Prostate gland (tissue), 2 donors: ENCODE measurements around the gene ZNF664. TPM values are rescaled to one million over a fixed set of nuclear protein-coding genes. Genes with fewer than 3 reads are reported as not detected.

Experiments
- DNase-seq: peaks from one replicate; pipeline ENCODE4 v3.0.0-alpha.2; 2019; ENCODE audit warnings: low spot score
- H3K27ac ChIP-seq, 2 donors: fragments of 200-600 bp; sonication (generic); 2 replicates each; pipeline ENCODE4 v1.5.1; 2017 to 2019
- H3K27me3 ChIP-seq: fragments of 200-600 bp; sonication (generic); replicated peaks from 2 replicates; pipeline ENCODE4 v1.5.1; 2019; ENCODE audit not compliant: insufficient read depth
- H3K36me3 ChIP-seq, 2 donors: fragments of 200-600 bp; sonication (generic); 1 replicate in 1 of 2; 2 replicates in 1 of 2; pipeline versions ENCODE4 v1.5.1 to v1.8.1; 2017 to 2019
- H3K4me1 ChIP-seq: fragments of 200-600 bp; sonication (generic); replicated peaks from 2 replicates; pipeline ENCODE4 v1.5.1; 2019
- H3K4me3 ChIP-seq, 2 donors: fragments of 200-600 bp; sonication (generic); 2 replicates each; pipeline ENCODE4 v1.5.1; 2017 to 2019
- H3K9me3 ChIP-seq: fragments of 200-600 bp; sonication (generic); 2 replicates; pipeline ENCODE4 v1.5.1; 2017
- CTCF ChIP-seq, 4 experiments: fragments of 200-600 bp in 2 of 4; fragments of 450-650 bp in 2 of 4; sonication (generic) in 2 of 4; IDR thresholded peaks; 1 replicate in 3 of 4; 2 replicates in 1 of 4; pipeline ENCODE4 v1.5.1; 2016 to 2019; ENCODE audit warnings: antibody characterized with exemption in 4 of 4, mild to moderate bottlenecking in 2 of 4, moderate library complexity in 2 of 4
- POLR2A ChIP-seq: fragments of 450-650 bp; IDR thresholded peaks from one replicate; pipeline ENCODE4 v1.6.1; 2016; ENCODE audit warnings: antibody characterized with exemption, mild to moderate bottlenecking
- POLR2AphosphoS5 ChIP-seq: sonication (generic); formaldehyde crosslinking; IDR thresholded peaks from one replicate; pipeline ENCODE4 v1.6.1; 2017; ENCODE audit warnings: antibody characterized with exemption
- WGBS: methylation state at CpG from one replicate; pipeline ENCODE4 v1.1.5; 2018; 5-methylcytosine and 5-hydroxymethylcytosine counted together
- intact Hi-C: fragments of 100-400 bp; cut with DNase I; formaldehyde crosslinking; loops from one replicate; pipeline ENCODE4 v1.14.2; 2022
- total RNA-seq, 2 donors: library from RNA; depleted of rRNA; stranded (reverse); fragments of >200 nt; gene quantifications; one replicate each; pipeline ENCODE4 v1.1.0, GENCODE V29; 2016

Gene ZNF664
- total RNA-seq, 2 donors from 2014 or later = 59.4 to 70.5 TPM

DNA sequence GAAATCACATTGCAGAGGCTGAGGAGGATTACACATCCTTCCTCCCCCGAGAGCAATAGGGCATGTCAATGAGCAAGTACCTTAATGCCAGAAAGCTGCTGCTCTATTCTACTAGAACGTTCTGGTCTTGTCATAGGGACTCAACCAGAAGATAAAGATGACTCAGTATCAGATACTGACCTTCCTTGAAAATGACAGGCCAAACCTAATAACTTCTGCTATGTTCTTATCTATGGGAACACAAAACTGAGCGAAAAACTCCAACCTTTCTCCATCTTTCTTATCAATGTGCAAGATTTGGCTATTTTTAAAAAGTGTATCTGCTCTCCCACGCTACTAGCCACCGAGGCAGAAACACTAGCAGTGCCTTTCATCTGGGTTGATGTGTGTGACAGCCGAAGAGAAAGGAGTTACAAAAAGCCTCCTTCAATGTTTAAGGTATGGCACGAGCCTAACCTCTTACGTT, 5.9 kb upstream of the ZNF664 start:
- no peak overlapping the region for H3K27ac ChIP-seq
- no peaks in the 10 kb centered on the region for H3K4me1 ChIP-seq
- H3K4me3 ChIP-seq = no peak overlapping the region
- no peaks in the 10 kb centered on the region for H3K36me3 ChIP-seq
- intact Hi-C loops = no loop called here
- no peaks in the 10 kb centered on the region for H3K27me3 ChIP-seq
- no peak for DNase-seq
- 88% methylated on average over 8 of the region's 8 CpGs for WGBS
- TF ChIP-seq CTCF (IDR thresholded peaks at IDR 0.05) (no peak), POLR2A (no peak), POLR2AphosphoS5 (no peak)
- H3K9me3 ChIP-seq = no peaks in the 10 kb centered on the region

- Histone ChIP-seq H3K9me3 (no peaks in the 10 kb centered on the region), H3K4me3 (peak overlapping the region; percentile 99), H3K27me3 (no peaks in the 10 kb centered on the region), H3K27ac (peak overlapping the region; percentile 94 to 95), H3K36me3 (no peaks in the 10 kb centered on the region), H3K4me1 (peaks cover 2% of the 10 kb centered on the region)
- intact Hi-C loops = no loop called here
- DNase-seq = no peak
- WGBS = 14% methylated on average over 10 of the region's 10 CpGs
- no peak for TF ChIP-seq POLR2AphosphoS5
- no peak for TF ChIP-seq POLR2A
- TF ChIP-seq CTCF (IDR thresholded peaks at IDR 0.05) = no peak
Observed at GRCh38 chr12:123971449-123971769, 1.6 kb upstream of the ZNF664 start.

DNA sequence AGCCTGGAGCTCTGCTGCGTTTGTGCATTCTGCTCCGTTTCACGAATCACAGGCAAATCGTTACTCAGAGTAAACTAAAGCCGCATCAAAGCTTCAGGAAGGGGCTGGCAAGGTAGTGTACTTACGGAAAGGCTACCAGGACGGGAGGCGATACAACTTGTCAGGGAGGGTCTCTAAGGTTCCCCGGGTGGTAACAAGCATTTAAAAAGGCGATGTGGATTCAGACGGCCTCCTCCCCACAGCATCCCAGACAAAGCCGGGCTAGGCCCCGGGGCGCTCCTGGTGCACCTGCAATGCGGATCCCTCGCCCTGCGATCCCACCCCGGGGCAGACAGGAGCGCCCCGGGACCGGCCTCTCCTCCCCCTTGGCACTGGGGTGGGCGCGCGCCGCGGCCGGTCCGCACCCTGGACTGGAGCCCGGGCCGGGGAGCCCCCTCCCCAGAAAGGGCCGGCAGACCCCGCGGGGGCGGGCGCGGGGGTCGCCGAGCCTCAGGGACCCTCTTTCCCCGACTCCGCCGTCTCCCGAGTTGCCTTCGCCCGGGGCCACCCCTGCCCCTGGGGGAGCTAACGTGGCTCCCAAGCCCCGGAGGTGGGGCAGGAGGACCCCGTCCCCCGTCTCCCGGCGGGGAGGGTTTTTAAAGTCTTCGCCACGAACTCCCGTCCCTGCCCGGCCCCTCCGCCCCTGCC, 1.1 kb upstream of the ZNF664 start:
- H3K27ac ChIP-seq = peak overlapping the region; percentile 94 to 95
- peak; percentile 21 for DNase-seq
- intact Hi-C loops = loop anchor here (2.0 kb wide), 1 partner anchor 261 kb away; no protein-coding TSS in a partner anchor

DNA sequence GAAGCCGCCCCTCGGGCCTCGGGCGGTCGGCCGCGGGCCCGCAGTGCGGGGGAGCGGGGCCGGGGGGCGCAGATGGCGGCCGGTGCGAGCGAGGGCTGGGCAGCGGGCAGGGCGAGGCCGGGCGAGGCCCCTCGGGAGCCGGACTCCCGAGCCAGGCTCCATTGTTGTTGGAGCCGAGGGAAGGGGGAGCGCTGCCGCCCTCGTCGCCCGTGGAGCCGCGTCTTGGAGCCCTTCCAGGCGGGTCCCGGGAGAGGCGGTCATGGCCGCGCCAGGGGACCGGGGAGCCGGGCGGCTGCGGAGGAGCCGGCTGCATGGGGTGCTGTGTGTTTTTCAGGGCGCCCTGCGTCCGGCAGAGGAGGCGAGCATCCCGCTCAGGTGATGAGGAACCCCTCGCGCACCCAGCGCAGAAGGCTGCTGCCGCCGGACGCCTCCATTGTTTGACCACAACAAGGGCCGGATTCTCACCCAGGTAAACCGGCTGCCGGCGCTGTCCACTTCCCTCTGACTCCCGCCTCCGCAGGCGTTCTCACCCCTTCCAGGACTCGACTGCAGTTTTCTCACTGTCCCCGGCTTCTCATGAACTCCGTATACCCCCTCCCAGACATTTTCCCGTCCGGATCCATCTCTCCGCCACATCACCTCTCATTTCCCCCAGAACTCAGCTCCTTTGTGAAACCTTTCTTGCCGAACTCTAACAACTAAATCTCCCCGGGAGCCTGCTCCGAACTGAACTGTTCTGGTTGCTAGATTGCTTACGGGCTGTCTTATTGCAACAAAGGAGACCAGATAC, 732 bp downstream of the ZNF664 start:
- no peaks in the 10 kb centered on the region for H3K36me3 ChIP-seq
- WGBS = 1% methylated on average over 56 of the region's 69 CpGs
- intact Hi-C loops = loop anchor here (2.0 kb wide), 1 partner anchor 263 kb away; no protein-coding TSS in a partner anchor
- H3K27me3 ChIP-seq = no peaks in the 10 kb centered on the region
- peak overlapping the region; percentile 99 for H3K4me3 ChIP-seq
- H3K9me3 ChIP-seq = no peaks in the 10 kb centered on the region
- peaks cover 2% of the 10 kb centered on the region for H3K4me1 ChIP-seq
- H3K27ac ChIP-seq = peak overlapping the region; percentile 82 to 91
- no peak for TF ChIP-seq CTCF (IDR thresholded peaks at IDR 0.05)
- TF ChIP-seq POLR2AphosphoS5 = no peak
- no peak for TF ChIP-seq POLR2A
- DNase-seq = peak; percentile 43

More for the DNA sequence above, 1.1 kb upstream of the ZNF664 start:
- Histone ChIP-seq H3K4me1 (peaks cover 2% of the 10 kb centered on the region), H3K4me3 (peak overlapping the region; percentile 99), H3K27me3 (no peaks in the 10 kb centered on the region), H3K36me3 (no peaks in the 10 kb centered on the region), H3K9me3 (no peaks in the 10 kb centered on the region)
- TF ChIP-seq CTCF (IDR thresholded peaks at IDR 0.05) (no peak), POLR2AphosphoS5 (peak; percentile 35), POLR2A (peak; percentile 5)
- under 1% methylated on average over 41 of the region's 55 CpGs for WGBS
